Tibial nerve (tissue), 4 donors: ENCODE data around the gene COA8. TPM values are rescaled to one million over a fixed set of nuclear protein-coding genes. Genes with fewer than 3 reads are reported as not detected.

Experiments
- DNase-seq, 2 donors: peaks; one replicate each; pipeline ENCODE4 v3.0.0-alpha.2; 2019; ENCODE audit warnings: low spot score in 2 of 2
- H3K27ac ChIP-seq, 4 donors: fragments of 200-600 bp; sonication (generic) in 3 of 4; one replicate each; pipeline ENCODE4 v1.5.1; 2017 to 2019; ENCODE audit warnings: mild to moderate bottlenecking in 1 of 4
- H3K27me3 ChIP-seq, 2 donors: fragments of 200-600 bp; sonication (generic) in 1 of 2; one replicate each; pipeline versions ENCODE4 v1.5.1 to v1.6.0; 2017 to 2019
- H3K36me3 ChIP-seq, 3 donors: fragments of 200-600 bp; sonication (generic); one replicate each; pipeline ENCODE4 v1.5.1; 2018 to 2019
- H3K4me1 ChIP-seq, 4 donors: fragments of 200-600 bp; sonication (generic) in 3 of 4; one replicate each; pipeline ENCODE4 v1.5.1; 2017 to 2019
- H3K4me3 ChIP-seq, 4 donors: fragments of 200-600 bp; sonication (generic) in 3 of 4; one replicate each; pipeline ENCODE4 v1.5.1; 2017 to 2019; ENCODE audit warnings: mild to moderate bottlenecking in 1 of 4, moderate library complexity in 1 of 4
- H3K9me3 ChIP-seq, 4 donors: fragments of 200-600 bp; sonication (generic) in 3 of 4; one replicate each; pipeline ENCODE4 v1.5.1; 2017 to 2019
- EP300 ChIP-seq, 2 donors: sonication (generic); formaldehyde crosslinking; IDR thresholded peaks; one replicate each; pipeline ENCODE4 v1.6.1; 2017; ENCODE audit warnings: antibody characterized with exemption in 2 of 2, mild to moderate bottlenecking in 1 of 2
- POLR2A ChIP-seq, 2 donors: fragments of 450-650 bp; IDR thresholded peaks; one replicate each; pipeline ENCODE4 v1.6.1; 2017; ENCODE audit warnings: antibody characterized with exemption in 2 of 2, mild to moderate bottlenecking in 2 of 2, moderate library complexity in 2 of 2
- WGBS, 2 donors: methylation state at CpG; one replicate each; pipeline ENCODE4 v1.1.5; 2018; 5-methylcytosine and 5-hydroxymethylcytosine counted together
- total RNA-seq, 4 donors: library from RNA; depleted of rRNA; stranded (reverse); fragments of >200 nt; gene quantifications; one replicate each; pipeline ENCODE4 v1.1.0, GENCODE V29; 2016
- TF ChIP-seq, protein P1 (sequence below), 5 experiments: fragments of 200-600 bp in 3 of 5; fragments of 450-650 bp in 2 of 5; sonication (generic) in 3 of 5; IDR thresholded peaks; one replicate each; pipeline ENCODE4 v1.5.1; 2016 to 2019; ENCODE audit warnings: antibody characterized with exemption in 5 of 5, mild to moderate bottlenecking in 3 of 5, moderate library complexity in 2 of 5

Gene COA8
- total RNA-seq, 4 donors from 2014 or later = 7.2 to 31.6 (median 12.3) TPM

DNA sequence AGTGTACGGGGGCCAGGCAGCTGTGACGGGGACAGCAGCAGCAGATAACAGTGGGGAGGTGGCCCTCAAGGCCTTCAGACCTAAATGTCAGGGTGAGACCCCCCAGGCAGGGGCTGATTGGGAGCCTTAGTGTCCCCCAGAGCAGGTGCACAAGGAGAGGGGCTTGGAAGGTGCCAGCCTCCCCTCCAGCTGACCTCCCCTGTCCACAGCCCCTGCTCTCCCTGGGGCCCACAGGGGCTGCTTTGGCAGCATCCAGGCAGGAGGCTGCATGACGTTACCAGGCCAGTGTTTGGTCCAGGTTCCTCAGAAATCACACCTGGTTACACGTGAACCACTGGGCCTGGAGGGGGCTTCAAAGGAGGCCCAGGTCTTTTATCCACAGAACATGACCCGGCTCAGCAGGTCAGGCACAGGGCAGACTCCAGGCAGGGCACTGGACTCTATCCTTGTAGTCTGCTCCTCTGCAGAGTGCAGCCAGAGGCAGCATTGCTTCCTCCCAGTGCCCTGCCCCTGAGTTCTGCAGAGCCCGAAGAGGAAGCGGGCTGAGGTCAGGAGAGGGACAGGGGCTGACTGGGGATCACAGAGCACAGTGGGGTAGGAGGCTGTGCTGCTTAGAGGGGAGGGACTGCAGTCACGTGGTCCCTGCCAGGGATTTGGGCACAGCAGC is 36.4 kb upstream of the COA8 start:
- Histone ChIP-seq H3K9me3 (no peaks in the 10 kb centered on the region), H3K4me1 (peaks cover 0 to 72% (median 45%) of the 10 kb centered on the region in 4 donors), H3K27me3 (no peaks in the 10 kb centered on the region), H3K4me3 (no peak overlapping the region), H3K27ac (peak overlapping the region in 3 of 4 donors; percentile 5 to 94 (median 43)), H3K36me3 (peaks cover 0 to 11% (median 0%) of the 10 kb centered on the region in 3 donors)
- no peak for DNase-seq
- no peak for TF ChIP-seq POLR2A (IDR thresholded peaks at IDR 0.05)
- no peak for TF ChIP-seq EP300 (IDR thresholded peaks at IDR 0.05)
- TF ChIP-seq, protein P1, sequence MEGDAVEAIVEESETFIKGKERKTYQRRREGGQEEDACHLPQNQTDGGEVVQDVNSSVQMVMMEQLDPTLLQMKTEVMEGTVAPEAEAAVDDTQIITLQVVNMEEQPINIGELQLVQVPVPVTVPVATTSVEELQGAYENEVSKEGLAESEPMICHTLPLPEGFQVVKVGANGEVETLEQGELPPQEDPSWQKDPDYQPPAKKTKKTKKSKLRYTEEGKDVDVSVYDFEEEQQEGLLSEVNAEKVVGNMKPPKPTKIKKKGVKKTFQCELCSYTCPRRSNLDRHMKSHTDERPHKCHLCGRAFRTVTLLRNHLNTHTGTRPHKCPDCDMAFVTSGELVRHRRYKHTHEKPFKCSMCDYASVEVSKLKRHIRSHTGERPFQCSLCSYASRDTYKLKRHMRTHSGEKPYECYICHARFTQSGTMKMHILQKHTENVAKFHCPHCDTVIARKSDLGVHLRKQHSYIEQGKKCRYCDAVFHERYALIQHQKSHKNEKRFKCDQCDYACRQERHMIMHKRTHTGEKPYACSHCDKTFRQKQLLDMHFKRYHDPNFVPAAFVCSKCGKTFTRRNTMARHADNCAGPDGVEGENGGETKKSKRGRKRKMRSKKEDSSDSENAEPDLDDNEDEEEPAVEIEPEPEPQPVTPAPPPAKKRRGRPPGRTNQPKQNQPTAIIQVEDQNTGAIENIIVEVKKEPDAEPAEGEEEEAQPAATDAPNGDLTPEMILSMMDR (IDR thresholded peaks at IDR 0.05) = no peak
- WGBS, 2 donors = 62 to 63% methylated on average over 8 of the region's 8 CpGs

DNA sequence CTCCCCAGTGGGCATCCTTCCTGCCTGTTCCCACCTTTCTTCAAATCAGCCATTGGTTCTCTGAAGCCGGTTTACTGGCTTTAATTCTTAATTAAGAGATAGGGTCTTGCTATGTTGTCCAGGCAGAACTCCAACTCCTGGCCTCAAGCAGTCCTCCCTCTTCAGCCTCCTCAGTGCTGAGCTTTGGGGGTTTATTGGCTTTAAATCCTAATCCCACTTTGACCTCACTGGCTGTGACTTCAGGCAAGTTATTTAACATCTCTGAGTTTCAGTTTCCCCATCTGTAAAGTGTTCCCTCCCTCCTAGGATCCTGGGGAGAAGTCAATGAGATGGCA is 35.9 kb upstream of the COA8 start:
- TF ChIP-seq, protein P1 (IDR thresholded peaks at IDR 0.05) = no peak
- no peak for TF ChIP-seq POLR2A (IDR thresholded peaks at IDR 0.05)
- TF ChIP-seq EP300 (IDR thresholded peaks at IDR 0.05) = no peak
- Histone ChIP-seq H3K4me1 (peaks cover 0 to 72% (median 42%) of the 10 kb centered on the region in 4 donors), H3K27me3 (no peaks in the 10 kb centered on the region), H3K4me3 (no peak overlapping the region), H3K27ac (peak overlapping the region in 3 of 4 donors; percentile 5 to 98 (median 94)), H3K9me3 (no peaks in the 10 kb centered on the region), H3K36me3 (peaks cover 0 to 16% (median 0%) of the 10 kb centered on the region in 3 donors)
- no peak for DNase-seq
- 68 to 100% methylated on average over 1 of the region's 1 CpG for WGBS, 2 donors

DNA sequence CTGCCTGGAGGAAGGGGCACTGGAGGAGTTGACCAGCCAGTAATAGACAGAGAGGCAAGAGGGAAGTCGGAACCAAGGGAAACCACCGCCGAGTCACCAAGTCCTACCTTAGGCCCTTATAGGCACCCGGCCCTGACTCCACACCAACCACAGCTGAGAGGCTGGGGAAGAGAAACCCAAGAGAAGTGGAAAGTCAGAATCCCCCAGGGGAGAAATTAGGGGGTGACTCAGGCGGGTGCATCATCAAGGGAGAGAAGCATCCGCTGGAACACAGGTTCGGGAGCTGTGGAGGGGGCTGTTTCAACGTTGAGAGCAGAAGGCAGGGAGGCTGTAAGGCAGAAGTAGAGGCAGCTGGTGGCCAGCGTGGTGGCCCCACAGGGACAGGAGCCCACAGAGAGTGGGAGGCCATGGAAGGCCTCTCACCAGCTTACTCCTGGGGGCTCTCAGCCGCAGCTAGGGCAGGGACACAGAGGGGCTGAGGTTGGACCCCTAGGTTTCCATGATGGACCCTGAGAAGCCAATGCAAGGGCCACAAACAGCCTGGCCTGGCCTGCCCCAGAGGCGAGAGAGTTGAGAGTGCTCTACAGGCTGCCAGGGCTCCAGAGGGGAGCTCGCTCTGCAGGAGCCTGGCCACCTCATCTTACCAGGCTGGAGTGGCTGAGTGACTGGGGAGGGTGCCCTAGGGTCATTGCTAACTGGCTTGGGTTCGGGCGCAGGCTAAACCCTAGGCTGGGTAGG is 35.2 kb upstream of the COA8 start:
- peak overlapping the region; percentile 92 to 98 (median 94) for H3K27ac ChIP-seq
- no peak for DNase-seq
- WGBS, 2 donors = 73 to 76% methylated on average over 14 of the region's 14 CpGs
- TF ChIP-seq POLR2A (IDR thresholded peaks at IDR 0.05) (no peak), EP300 (IDR thresholded peaks at IDR 0.05) (no peak)
- TF ChIP-seq, protein P1 (IDR thresholded peaks at IDR 0.05) = no peak
- no peaks in the 10 kb centered on the region for H3K9me3 ChIP-seq
- peaks cover 0 to 23% (median 0%) of the 10 kb centered on the region in 3 donors for H3K36me3 ChIP-seq
- H3K4me1 ChIP-seq = peaks cover 0 to 71% (median 38%) of the 10 kb centered on the region in 4 donors
- no peaks in the 10 kb centered on the region for H3K27me3 ChIP-seq
- H3K4me3 ChIP-seq = peak overlapping the region in 1 of 4 donors; percentile 95

DNA sequence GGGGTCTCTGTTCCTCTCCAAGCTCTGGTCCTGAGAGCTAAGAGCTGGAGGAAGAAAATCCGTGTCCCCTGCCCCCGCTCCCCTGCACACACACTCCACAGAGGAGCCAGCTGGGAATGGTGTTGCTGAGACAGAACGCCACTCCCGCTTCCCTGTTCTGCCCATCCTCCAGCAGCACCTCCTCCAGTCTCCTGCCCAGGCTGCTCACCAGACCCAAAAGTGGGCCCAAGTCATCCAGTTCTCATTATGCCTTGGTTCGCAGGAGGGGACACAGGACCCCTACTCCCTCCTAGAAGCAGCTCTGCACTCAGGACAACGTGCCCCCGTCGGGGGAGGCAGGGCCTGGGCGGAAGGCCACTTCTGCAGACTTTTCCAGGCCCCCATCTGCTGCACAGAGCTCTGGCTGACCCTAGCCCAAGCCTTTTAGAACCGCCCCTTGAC is 34.6 kb upstream of the COA8 start:
- whole genome bisulfite sequencing, 2 donors = 16 to 19% methylated on average over 9 to 10 of the region's 10 CpGs
- no peak for DNase-seq
- H3K4me3 ChIP-seq = peak overlapping the region; percentile 74 to 95 (median 82)
- H3K9me3 ChIP-seq = no peaks in the 10 kb centered on the region
- no peaks in the 10 kb centered on the region for H3K27me3 ChIP-seq
- peaks cover 0 to 29% (median 0%) of the 10 kb centered on the region in 3 donors for H3K36me3 ChIP-seq
- peak overlapping the region; percentile 92 to 98 (median 94) for H3K27ac ChIP-seq
- TF ChIP-seq EP300 (IDR thresholded peaks at IDR 0.05) = no peak
- no peak for TF ChIP-seq POLR2A (IDR thresholded peaks at IDR 0.05)
- TF ChIP-seq, protein P1 (IDR thresholded peaks at IDR 0.05) = no peak
- H3K4me1 ChIP-seq = peaks cover 0 to 68% (median 33%) of the 10 kb centered on the region in 4 donors
